ENCODE data around the gene ROR1. TPM values are rescaled to one million over a fixed set of nuclear protein-coding genes. Genes with fewer than 3 reads are reported as not detected.

ROR1 gene
- total RNA-seq, 6 donors from 2014 or later, result 19.7 to 39.8 (median 28.5) TPM

GRCh38 chr1:64043976-64044375 lies 270.2 kb downstream of the ROR1 start:
- Histone ChIP-seq H3K27ac (no peak overlapping the region), H3K4me3 (no peak overlapping the region), H3K27me3 (no peaks in the 10 kb centered on the region), H3K4me1 (peaks cover 0 to 19% (median 10%) of the 10 kb centered on the region in 4 donors), H3K9me3 (no peaks in the 10 kb centered on the region), H3K36me3 (no peaks in the 10 kb centered on the region)
- DNase-seq (no peak), ATAC-seq (ENCODE audit: low FRiP score in 2 of 2) (no peak)
- TF ChIP-seq POLR2AphosphoS5 (IDR thresholded peaks at IDR 0.05) (no peak), EP300 (IDR thresholded peaks at IDR 0.05) (no peak), POLR2A (IDR thresholded peaks at IDR 0.05) (no peak), CTCF (IDR thresholded peaks at IDR 0.05) (no peak)
- WGBS, 2 donors, result 88 to 92% methylated on average over 5 of the region's 5 CpGs

GRCh38 chr1:64046243-64046642 lies 272.4 kb downstream of the ROR1 start:
- Histone ChIP-seq H3K9me3 (no peaks in the 10 kb centered on the region), H3K27me3 (no peaks in the 10 kb centered on the region), H3K27ac (no peak overlapping the region), H3K4me1 (peaks cover 0 to 16% (median 7%) of the 10 kb centered on the region in 4 donors), H3K4me3 (no peak overlapping the region), H3K36me3 (no peaks in the 10 kb centered on the region)
- TF ChIP-seq POLR2AphosphoS5 (IDR thresholded peaks at IDR 0.05) (no peak), EP300 (IDR thresholded peaks at IDR 0.05) (no peak), POLR2A (IDR thresholded peaks at IDR 0.05) (no peak), CTCF (IDR thresholded peaks at IDR 0.05) (no peak)
- DNase-seq (no peak), ATAC-seq (ENCODE audit: low FRiP score in 2 of 2) (no peak)
- WGBS, 2 donors, result 91 to 97% methylated on average over 2 of the region's 2 CpGs

- H3K27ac ChIP-seq, result no peak overlapping the region
- H3K36me3 ChIP-seq, result no peaks in the 10 kb centered on the region
- H3K9me3 ChIP-seq, result no peaks in the 10 kb centered on the region
- peaks cover 0 to 13% (median 5%) of the 10 kb centered on the region in 4 donors for H3K4me1 ChIP-seq
- TF ChIP-seq POLR2AphosphoS5 (IDR thresholded peaks at IDR 0.05) (no peak), CTCF (IDR thresholded peaks at IDR 0.05) (no peak), EP300 (IDR thresholded peaks at IDR 0.05) (no peak), POLR2A (IDR thresholded peaks at IDR 0.05) (no peak)
- no peak overlapping the region for H3K4me3 ChIP-seq
- no peaks in the 10 kb centered on the region for H3K27me3 ChIP-seq
- no peak for DNase-seq
- ATAC-seq (ENCODE audit: low FRiP score in 2 of 2), result no peak
These were observed 273.1 kb downstream of the ROR1 start for GRCh38 chr1:64046891-64047290.

- TF ChIP-seq POLR2AphosphoS5 (IDR thresholded peaks at IDR 0.05), result no peak
- no peak for TF ChIP-seq POLR2A (IDR thresholded peaks at IDR 0.05)
- no peak for TF ChIP-seq CTCF (IDR thresholded peaks at IDR 0.05)
- no peak for TF ChIP-seq EP300 (IDR thresholded peaks at IDR 0.05)
These were observed 273.8 kb downstream of the ROR1 start for GRCh38 chr1:64047549-64047996.

GRCh38 chr1:64049900-64050540 lies 276.2 kb downstream of the ROR1 start:
- DNase-seq, result no peak
- Histone ChIP-seq H3K9me3 (no peaks in the 10 kb centered on the region), H3K27me3 (no peaks in the 10 kb centered on the region), H3K27ac (no peak overlapping the region), H3K36me3 (no peaks in the 10 kb centered on the region), H3K4me3 (no peak overlapping the region), H3K4me1 (peaks cover 0 to 3% (median 0%) of the 10 kb centered on the region in 4 donors)
- no peak for ATAC-seq (ENCODE audit: low FRiP score in 2 of 2)
- TF ChIP-seq POLR2A (IDR thresholded peaks at IDR 0.05), result no peak
- no peak for TF ChIP-seq EP300 (IDR thresholded peaks at IDR 0.05)
- no peak for TF ChIP-seq POLR2AphosphoS5 (IDR thresholded peaks at IDR 0.05)
- no peak for TF ChIP-seq CTCF (IDR thresholded peaks at IDR 0.05)
- 76 to 79% methylated on average over 9 of the region's 9 CpGs for WGBS, 2 donors

More at GRCh38 chr1:64047549-64047996, 273.8 kb downstream of the ROR1 start:
- Histone ChIP-seq H3K4me1 (peaks cover 0 to 6% (median 2%) of the 10 kb centered on the region in 4 donors), H3K4me3 (no peak overlapping the region), H3K27ac (no peak overlapping the region), H3K36me3 (no peaks in the 10 kb centered on the region), H3K27me3 (no peaks in the 10 kb centered on the region), H3K9me3 (no peaks in the 10 kb centered on the region)
- no peak for DNase-seq
- 73 to 83% methylated on average over 1 of the region's 1 CpG for WGBS, 2 donors
- ATAC-seq (ENCODE audit: low FRiP score in 2 of 2), result no peak
